ENCODE measurements around the gene SLC9A9.

The SLC9A9 gene

GRCh38 chr3:143352850-143353550 is 495.3 kb downstream of the SLC9A9 start:
- Histone ChIP-seq H3K9ac (ENCODE audit: low read depth, low read length) (no peak overlapping the region), H3K36me3 (ENCODE audit: insufficient read depth, low read length) (no peaks in the 10 kb centered on the region), H3K4me1 (ENCODE audit: control insufficient read depth, insufficient read depth, low read length) (no peaks in the 10 kb centered on the region), H3K9me3 (replicated peaks; ENCODE audit: low read length) (no peaks in the 10 kb centered on the region), H3K27me3 (ENCODE audit: control insufficient read depth, insufficient read depth, low read length) (no peaks in the 10 kb centered on the region), H3K4me2 (ENCODE audit: low read length) (no peak overlapping the region), H3K4me3 (ENCODE audit: low read length) (no peak overlapping the region)

- Histone ChIP-seq H3K4me1 (ENCODE audit: control insufficient read depth, insufficient read depth, low read length) (no peaks in the 10 kb centered on the region), H3K36me3 (ENCODE audit: insufficient read depth, low read length) (no peaks in the 10 kb centered on the region), H3K9ac (ENCODE audit: low read depth, low read length) (no peak overlapping the region), H3K4me2 (ENCODE audit: low read length) (no peak overlapping the region), H3K9me3 (replicated peaks; ENCODE audit: low read length) (no peaks in the 10 kb centered on the region), H3K4me3 (ENCODE audit: low read length) (no peak overlapping the region), H3K27me3 (ENCODE audit: control insufficient read depth, insufficient read depth, low read length) (no peaks in the 10 kb centered on the region)
Observed at GRCh38 chr3:143351895-143352608, 496.2 kb downstream of the SLC9A9 start.

- no peaks in the 10 kb centered on the region for H3K36me3 ChIP-seq (ENCODE audit: insufficient read depth, low read length)
- H3K9ac ChIP-seq (ENCODE audit: low read depth, low read length), result no peak overlapping the region
- no peak overlapping the region for H3K4me3 ChIP-seq (ENCODE audit: low read length)
- no peaks in the 10 kb centered on the region for H3K4me1 ChIP-seq (ENCODE audit: control insufficient read depth, insufficient read depth, low read length)
- no peak overlapping the region for H3K4me2 ChIP-seq (ENCODE audit: low read length)
- H3K27me3 ChIP-seq (ENCODE audit: control insufficient read depth, insufficient read depth, low read length), result no peaks in the 10 kb centered on the region
- no peaks in the 10 kb centered on the region for H3K9me3 ChIP-seq (replicated peaks; ENCODE audit: low read length)
Observed at GRCh38 chr3:143351354-143351753, 496.9 kb downstream of the SLC9A9 start.

- H3K4me2 ChIP-seq (ENCODE audit: low read length), result no peak overlapping the region
- H3K36me3 ChIP-seq (ENCODE audit: insufficient read depth, low read length), result no peaks in the 10 kb centered on the region
- H3K9me3 ChIP-seq (replicated peaks; ENCODE audit: low read length), result no peaks in the 10 kb centered on the region
- H3K27me3 ChIP-seq (ENCODE audit: control insufficient read depth, insufficient read depth, low read length), result no peaks in the 10 kb centered on the region
- no peaks in the 10 kb centered on the region for H3K4me1 ChIP-seq (ENCODE audit: control insufficient read depth, insufficient read depth, low read length)
- H3K9ac ChIP-seq (ENCODE audit: low read depth, low read length), result no peak overlapping the region
- no peak overlapping the region for H3K4me3 ChIP-seq (ENCODE audit: low read length)
Observed at GRCh38 chr3:143349455-143349854, 498.8 kb downstream of the SLC9A9 start.

- Histone ChIP-seq H3K36me3 (ENCODE audit: insufficient read depth, low read length) (no peaks in the 10 kb centered on the region), H3K4me1 (ENCODE audit: control insufficient read depth, insufficient read depth, low read length) (no peaks in the 10 kb centered on the region), H3K9ac (ENCODE audit: low read depth, low read length) (no peak overlapping the region), H3K4me2 (ENCODE audit: low read length) (no peak overlapping the region), H3K4me3 (ENCODE audit: low read length) (no peak overlapping the region), H3K9me3 (replicated peaks; ENCODE audit: low read length) (no peaks in the 10 kb centered on the region), H3K27me3 (ENCODE audit: control insufficient read depth, insufficient read depth, low read length) (no peaks in the 10 kb centered on the region)
Observed at GRCh38 chr3:143348486-143349327, 499.6 kb downstream of the SLC9A9 start.

GRCh38 chr3:143344516-143345165 is 503.6 kb downstream of the SLC9A9 start:
- no peaks in the 10 kb centered on the region for H3K4me1 ChIP-seq (ENCODE audit: control insufficient read depth, insufficient read depth, low read length)
- no peak overlapping the region for H3K4me2 ChIP-seq (ENCODE audit: low read length)
- no peak overlapping the region for H3K9ac ChIP-seq (ENCODE audit: low read depth, low read length)
- H3K9me3 ChIP-seq (replicated peaks; ENCODE audit: low read length), result no peaks in the 10 kb centered on the region
- no peak overlapping the region for H3K4me3 ChIP-seq (ENCODE audit: low read length)
- no peaks in the 10 kb centered on the region for H3K36me3 ChIP-seq (ENCODE audit: insufficient read depth, low read length)
- no peaks in the 10 kb centered on the region for H3K27me3 ChIP-seq (ENCODE audit: control insufficient read depth, insufficient read depth, low read length)

GRCh38 chr3:143343944-143344343 is 504.3 kb downstream of the SLC9A9 start:
- Histone ChIP-seq H3K4me3 (ENCODE audit: low read length) (no peak overlapping the region), H3K36me3 (ENCODE audit: insufficient read depth, low read length) (no peaks in the 10 kb centered on the region), H3K9ac (ENCODE audit: low read depth, low read length) (no peak overlapping the region), H3K4me1 (ENCODE audit: control insufficient read depth, insufficient read depth, low read length) (no peaks in the 10 kb centered on the region), H3K27me3 (ENCODE audit: control insufficient read depth, insufficient read depth, low read length) (no peaks in the 10 kb centered on the region), H3K4me2 (ENCODE audit: low read length) (no peak overlapping the region), H3K9me3 (replicated peaks; ENCODE audit: low read length) (no peaks in the 10 kb centered on the region)

- no peaks in the 10 kb centered on the region for H3K9me3 ChIP-seq (replicated peaks; ENCODE audit: low read length)
- H3K4me1 ChIP-seq (ENCODE audit: control insufficient read depth, insufficient read depth, low read length), result no peaks in the 10 kb centered on the region
- no peaks in the 10 kb centered on the region for H3K36me3 ChIP-seq (ENCODE audit: insufficient read depth, low read length)
- no peak overlapping the region for H3K9ac ChIP-seq (ENCODE audit: low read depth, low read length)
- no peaks in the 10 kb centered on the region for H3K27me3 ChIP-seq (ENCODE audit: control insufficient read depth, insufficient read depth, low read length)
- no peak overlapping the region for H3K4me2 ChIP-seq (ENCODE audit: low read length)
- no peak overlapping the region for H3K4me3 ChIP-seq (ENCODE audit: low read length)
Observed at GRCh38 chr3:143343031-143343430, 505.2 kb downstream of the SLC9A9 start.

GRCh38 chr3:143339451-143339850 is 508.8 kb downstream of the SLC9A9 start:
- Histone ChIP-seq H3K27me3 (ENCODE audit: control insufficient read depth, insufficient read depth, low read length) (no peaks in the 10 kb centered on the region), H3K9me3 (replicated peaks; ENCODE audit: low read length) (no peaks in the 10 kb centered on the region), H3K4me2 (ENCODE audit: low read length) (no peak overlapping the region), H3K4me3 (ENCODE audit: low read length) (no peak overlapping the region), H3K9ac (ENCODE audit: low read depth, low read length) (no peak overlapping the region), H3K36me3 (ENCODE audit: insufficient read depth, low read length) (no peaks in the 10 kb centered on the region), H3K4me1 (ENCODE audit: control insufficient read depth, insufficient read depth, low read length) (no peaks in the 10 kb centered on the region)

GRCh38 chr3:143337387-143337786 is 510.9 kb downstream of the SLC9A9 start:
- H3K4me2 ChIP-seq (ENCODE audit: low read length), result no peak overlapping the region
- no peaks in the 10 kb centered on the region for H3K27me3 ChIP-seq (ENCODE audit: control insufficient read depth, insufficient read depth, low read length)

GRCh38 chr3:143334231-143334630 is 514.0 kb downstream of the SLC9A9 start:
- H3K36me3 ChIP-seq (ENCODE audit: insufficient read depth, low read length), result no peaks in the 10 kb centered on the region
- no peak overlapping the region for H3K9ac ChIP-seq (ENCODE audit: low read depth, low read length)
- H3K4me2 ChIP-seq (ENCODE audit: low read length), result no peak overlapping the region
- H3K27me3 ChIP-seq (ENCODE audit: control insufficient read depth, insufficient read depth, low read length), result no peaks in the 10 kb centered on the region
- H3K4me3 ChIP-seq (ENCODE audit: low read length), result no peak overlapping the region
- H3K9me3 ChIP-seq (replicated peaks; ENCODE audit: low read length), result no peaks in the 10 kb centered on the region
- H3K4me1 ChIP-seq (ENCODE audit: control insufficient read depth, insufficient read depth, low read length), result peaks cover 15% of the 10 kb centered on the region

More at GRCh38 chr3:143337387-143337786, 510.9 kb downstream of the SLC9A9 start:
- Histone ChIP-seq H3K4me3 (ENCODE audit: low read length) (no peak overlapping the region), H3K36me3 (ENCODE audit: insufficient read depth, low read length) (no peaks in the 10 kb centered on the region), H3K9me3 (replicated peaks; ENCODE audit: low read length) (no peaks in the 10 kb centered on the region), H3K4me1 (ENCODE audit: control insufficient read depth, insufficient read depth, low read length) (no peaks in the 10 kb centered on the region), H3K9ac (ENCODE audit: low read depth, low read length) (no peak overlapping the region)

Measured in skeletal muscle satellite cell (primary cell).